Nephron (organoid): ENCODE results near the gene IL7R.

Experiments used
- H3K27ac Mint-ChIP-seq, 3 experiments: 2 replicates each; pipeline ENCODE4 v1.8.0; 2020; ENCODE audit warnings: mixed read lengths in 3 of 3, mild to moderate bottlenecking in 2 of 3, moderate library complexity in 1 of 3
- H3K27me3 Mint-ChIP-seq: 2 replicates; pipeline ENCODE4 v1.8.0; 2021; ENCODE audit warnings: low read depth, mild to moderate bottlenecking, moderate library complexity, mixed read lengths
- H3K36me3 Mint-ChIP-seq: 2 replicates; pipeline ENCODE4 v1.8.0; 2020; ENCODE audit warnings: low read depth, mixed read lengths
- H3K4me1 Mint-ChIP-seq: 2 replicates; pipeline ENCODE4 v1.8.0; 2020; ENCODE audit warnings: mixed read lengths
- H3K4me3 Mint-ChIP-seq, 3 experiments: 2 replicates each; pipeline ENCODE4 v1.8.0; 2020; ENCODE audit warnings: mild to moderate bottlenecking in 3 of 3, mixed read lengths in 3 of 3, moderate library complexity in 2 of 3
- H3K9me3 Mint-ChIP-seq: 2 replicates; pipeline ENCODE4 v1.8.0; 2020; ENCODE audit warnings: mixed read lengths
- TF ChIP-seq, protein P1 (sequence below), 3 experiments: fragments of 200-600 bp; sonication (generic); IDR thresholded peaks; one replicate each; pipeline ENCODE4 v1.5.0; 2021; ENCODE audit warnings: antibody characterized with exemption in 3 of 3; ENCODE audit not compliant: unreplicated experiment in 3 of 3

The IL7R gene

GRCh38 chr5:35861718-35862117, 5.0 kb downstream of the IL7R start:
- TF ChIP-seq, protein P1, sequence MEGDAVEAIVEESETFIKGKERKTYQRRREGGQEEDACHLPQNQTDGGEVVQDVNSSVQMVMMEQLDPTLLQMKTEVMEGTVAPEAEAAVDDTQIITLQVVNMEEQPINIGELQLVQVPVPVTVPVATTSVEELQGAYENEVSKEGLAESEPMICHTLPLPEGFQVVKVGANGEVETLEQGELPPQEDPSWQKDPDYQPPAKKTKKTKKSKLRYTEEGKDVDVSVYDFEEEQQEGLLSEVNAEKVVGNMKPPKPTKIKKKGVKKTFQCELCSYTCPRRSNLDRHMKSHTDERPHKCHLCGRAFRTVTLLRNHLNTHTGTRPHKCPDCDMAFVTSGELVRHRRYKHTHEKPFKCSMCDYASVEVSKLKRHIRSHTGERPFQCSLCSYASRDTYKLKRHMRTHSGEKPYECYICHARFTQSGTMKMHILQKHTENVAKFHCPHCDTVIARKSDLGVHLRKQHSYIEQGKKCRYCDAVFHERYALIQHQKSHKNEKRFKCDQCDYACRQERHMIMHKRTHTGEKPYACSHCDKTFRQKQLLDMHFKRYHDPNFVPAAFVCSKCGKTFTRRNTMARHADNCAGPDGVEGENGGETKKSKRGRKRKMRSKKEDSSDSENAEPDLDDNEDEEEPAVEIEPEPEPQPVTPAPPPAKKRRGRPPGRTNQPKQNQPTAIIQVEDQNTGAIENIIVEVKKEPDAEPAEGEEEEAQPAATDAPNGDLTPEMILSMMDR (IDR thresholded peaks at IDR 0.05; ENCODE audit: unreplicated experiment in 3 of 3), result no peak
- Mint-ChIP-seq H3K27me3 (no peaks in the 10 kb centered on the region), H3K27ac (no peak overlapping the region), H3K36me3 (no peaks in the 10 kb centered on the region), H3K9me3 (peaks cover 5% of the 10 kb centered on the region), H3K4me3 (no peak overlapping the region), H3K4me1 (peaks cover 9% of the 10 kb centered on the region)

- Mint-ChIP-seq H3K27ac (no peak overlapping the region), H3K9me3 (peaks cover 5% of the 10 kb centered on the region), H3K36me3 (no peaks in the 10 kb centered on the region), H3K27me3 (no peaks in the 10 kb centered on the region), H3K4me1 (peaks cover 9% of the 10 kb centered on the region), H3K4me3 (no peak overlapping the region)
- TF ChIP-seq, protein P1 (IDR thresholded peaks at IDR 0.05; ENCODE audit: unreplicated experiment in 3 of 3), result no peak
These were observed 5.4 kb downstream of the IL7R start for GRCh38 chr5:35862126-35862525.

- peaks cover 5% of the 10 kb centered on the region for H3K9me3 Mint-ChIP-seq
- no peak overlapping the region for H3K27ac Mint-ChIP-seq
- no peaks in the 10 kb centered on the region for H3K36me3 Mint-ChIP-seq
- H3K4me1 Mint-ChIP-seq, result peaks cover 5% of the 10 kb centered on the region
- H3K4me3 Mint-ChIP-seq, result no peak overlapping the region
- TF ChIP-seq, protein P1 (IDR thresholded peaks at IDR 0.05; ENCODE audit: unreplicated experiment in 3 of 3), result no peak
- no peaks in the 10 kb centered on the region for H3K27me3 Mint-ChIP-seq
These were observed 6.5 kb downstream of the IL7R start for GRCh38 chr5:35863159-35863558.

GRCh38 chr5:35867998-35868397, 11.3 kb downstream of the IL7R start:
- no peak overlapping the region for H3K27ac Mint-ChIP-seq
- TF ChIP-seq, protein P1 (IDR thresholded peaks at IDR 0.05; ENCODE audit: unreplicated experiment in 3 of 3), result no peak
- H3K9me3 Mint-ChIP-seq, result peaks cover 3% of the 10 kb centered on the region
- no peaks in the 10 kb centered on the region for H3K4me1 Mint-ChIP-seq
- H3K27me3 Mint-ChIP-seq, result no peaks in the 10 kb centered on the region
- H3K36me3 Mint-ChIP-seq, result no peaks in the 10 kb centered on the region
- H3K4me3 Mint-ChIP-seq, result no peak overlapping the region

DNA sequence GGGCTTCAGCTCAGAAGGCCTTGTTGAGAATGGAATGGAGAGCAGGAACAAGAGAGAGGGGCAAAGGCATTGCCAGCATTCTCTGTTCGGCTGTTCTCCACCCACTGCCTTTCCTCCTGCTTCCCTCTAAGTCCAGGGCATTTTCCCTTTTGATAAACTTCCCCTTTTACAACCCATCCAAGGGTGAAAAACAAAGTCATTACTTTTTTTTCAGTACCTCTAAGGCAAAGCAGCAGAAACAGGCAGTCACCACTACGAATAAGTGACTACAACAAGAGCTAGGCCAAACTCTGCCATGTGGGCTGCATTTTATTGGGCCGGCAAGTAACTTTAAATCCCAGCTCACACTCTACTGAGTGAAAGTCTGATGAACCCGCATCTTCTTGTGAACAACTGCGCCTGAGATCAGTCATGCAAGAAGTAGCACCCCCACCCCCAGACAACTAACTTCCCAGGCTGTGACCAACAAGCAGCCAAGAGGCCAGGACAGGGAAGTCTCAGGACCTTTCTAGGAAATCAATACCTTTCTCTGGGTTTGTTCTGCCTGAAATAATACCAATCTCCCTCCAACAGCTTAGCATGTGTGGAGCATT, 13.1 kb downstream of the IL7R start:
- TF ChIP-seq, protein P1 (IDR thresholded peaks at IDR 0.05; ENCODE audit: unreplicated experiment in 3 of 3), result no peak
- Mint-ChIP-seq H3K9me3 (peaks cover 2% of the 10 kb centered on the region), H3K4me3 (no peak overlapping the region), H3K27ac (peak overlapping the region in 2 of 3 experiments; percentile 25 to 56), H3K4me1 (no peaks in the 10 kb centered on the region), H3K27me3 (peaks cover 3% of the 10 kb centered on the region), H3K36me3 (no peaks in the 10 kb centered on the region)

DNA sequence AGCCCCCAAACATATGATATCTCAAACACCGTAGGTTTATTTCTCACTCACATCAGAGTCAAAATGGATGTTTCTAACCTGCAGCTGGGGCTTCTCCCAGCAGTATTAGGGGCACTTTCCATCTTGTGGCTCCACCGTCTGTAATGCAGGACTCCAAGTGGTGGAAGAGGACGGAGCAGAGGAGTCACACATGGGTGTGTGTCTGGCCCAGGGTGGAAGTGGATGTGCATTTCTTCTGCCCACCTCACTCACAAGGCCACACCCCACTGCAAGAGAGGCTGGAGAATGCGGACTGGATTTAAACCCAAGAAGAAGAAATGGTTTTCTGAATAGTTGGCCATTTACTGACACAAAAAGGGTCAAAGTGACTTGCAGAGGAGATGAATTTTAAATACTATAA, 13.9 kb downstream of the IL7R start:
- TF ChIP-seq, protein P1 (IDR thresholded peaks at IDR 0.05; ENCODE audit: unreplicated experiment in 3 of 3), result no peak
- Mint-ChIP-seq H3K36me3 (no peaks in the 10 kb centered on the region), H3K4me1 (no peaks in the 10 kb centered on the region), H3K9me3 (no peaks in the 10 kb centered on the region), H3K4me3 (no peak overlapping the region), H3K27ac (no peak overlapping the region), H3K27me3 (peaks cover 3% of the 10 kb centered on the region)
